SK-N-MC (cell line): ENCODE data around the gene PSMA6.

Source experiments
- DNase-seq: peaks from one replicate; pipeline ENCODE4 v3.0.0-alpha.2; 2011; ENCODE audit warnings: low read depth, low spot score
- H3K27ac ChIP-seq: fragments of 200-600 bp; sonication (generic); 2 replicates; pipeline ENCODE4 v1.5.1; 2016; ENCODE audit warnings: mixed run types
- H3K36me3 ChIP-seq: fragments of 200-600 bp; sonication (generic); 2 replicates; pipeline ENCODE4 v1.6.1; 2017; ENCODE audit warnings: antibody characterized with exemption, low read length, mixed read lengths; ENCODE audit not compliant: insufficient read depth
- H3K4me3 ChIP-seq: fragments of 200-600 bp; sonication (generic); 2 replicates; pipeline ENCODE4 v1.5.1; 2016
- H3K9ac ChIP-seq: fragments of 200-600 bp; sonication (generic); 2 replicates; pipeline ENCODE4 v1.8.0; 2017; ENCODE audit warnings: mixed run types, mixed read lengths; ENCODE audit not compliant: insufficient read length
- H3K9me3 ChIP-seq: fragments of 200-600 bp; sonication (generic); 2 replicates; pipeline ENCODE4 v1.6.1; 2017; ENCODE audit warnings: low read depth, mild to moderate bottlenecking, antibody characterized with exemption, low read length, moderate library complexity, mixed read lengths
- EZH2 ChIP-seq: fragments of 200-600 bp; sonication (generic); IDR thresholded peaks from one replicate; pipeline ENCODE4 v1.6.1; 2017; ENCODE audit warnings: antibody characterized with exemption
- FOXP2 ChIP-seq: optimal IDR thresholded peaks from 2 replicates; pipeline ENCODE3; 2011; ENCODE audit warnings: mild to moderate bottlenecking, moderate library complexity; ENCODE audit not compliant: insufficient read depth; ENCODE audit errors: extremely low read length, control extremely low read depth
- POLR2AphosphoS5 ChIP-seq: IDR thresholded peaks from 2 replicates; pipeline ENCODE4 v1.6.1; 2012; ENCODE audit warnings: mild to moderate bottlenecking, low read depth, low read length, borderline replicate concordance

Gene PSMA6

DNA sequence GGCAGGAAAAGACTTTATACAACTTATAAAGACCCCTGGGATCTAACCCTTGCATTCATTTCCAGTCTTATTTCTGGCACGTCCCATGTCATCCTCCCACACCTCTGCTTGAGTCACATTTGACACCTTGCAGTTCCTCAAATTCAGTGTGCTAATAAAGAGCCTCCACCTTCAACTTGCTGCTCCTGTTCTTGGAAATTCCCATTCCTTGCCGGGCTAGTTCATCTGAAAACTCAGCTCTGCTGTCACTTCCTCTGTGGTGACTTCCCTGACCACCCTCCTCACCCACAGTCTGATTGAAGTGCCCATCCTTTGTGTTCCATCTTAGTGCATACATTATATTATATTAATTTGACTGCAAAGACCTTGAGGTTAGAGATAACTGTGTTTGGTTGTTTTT, 37.4 kb upstream of the PSMA6 start:
- H3K9me3 ChIP-seq = no peaks in the 10 kb centered on the region
- no peak overlapping the region for H3K27ac ChIP-seq
- no peak for DNase-seq
- no peak for TF ChIP-seq FOXP2
- TF ChIP-seq POLR2AphosphoS5 = no peak
- no peak for TF ChIP-seq EZH2
- no peak overlapping the region for H3K4me3 ChIP-seq
- 0 out of 2 replicates have a peak, but pooled peaks cover 2% of the 10 kb centered on the region for H3K36me3 ChIP-seq
- no peak overlapping the region for H3K9ac ChIP-seq

DNA sequence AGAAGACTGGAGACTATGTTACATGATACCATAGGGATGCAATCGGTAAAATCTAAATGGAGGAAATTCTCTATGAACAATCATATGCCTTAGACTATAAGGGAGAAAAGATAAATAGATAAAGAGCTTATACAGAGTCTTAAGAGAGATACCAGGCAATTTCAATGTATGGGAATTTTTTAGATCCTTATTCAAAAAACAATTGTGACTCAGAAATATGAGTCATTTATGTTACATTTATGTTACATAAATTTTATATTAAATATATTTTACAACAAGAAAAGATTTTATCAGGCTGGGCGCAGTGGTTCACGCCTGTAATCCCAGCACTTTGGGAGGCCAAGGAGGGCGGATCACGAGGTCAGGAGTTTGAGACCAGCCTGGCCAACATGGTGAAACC, 36.5 kb upstream of the PSMA6 start:
- H3K9ac ChIP-seq = no peak overlapping the region
- DNase-seq = no peak
- peaks cover 7% of the 10 kb centered on the region; the same call in 1 of the 2 replicates for H3K36me3 ChIP-seq
- H3K9me3 ChIP-seq = no peaks in the 10 kb centered on the region; the same call in 1 of the 2 replicates
- no peak overlapping the region for H3K4me3 ChIP-seq
- no peak overlapping the region for H3K27ac ChIP-seq
- TF ChIP-seq EZH2 (no peak), POLR2AphosphoS5 (no peak), FOXP2 (no peak)

DNA sequence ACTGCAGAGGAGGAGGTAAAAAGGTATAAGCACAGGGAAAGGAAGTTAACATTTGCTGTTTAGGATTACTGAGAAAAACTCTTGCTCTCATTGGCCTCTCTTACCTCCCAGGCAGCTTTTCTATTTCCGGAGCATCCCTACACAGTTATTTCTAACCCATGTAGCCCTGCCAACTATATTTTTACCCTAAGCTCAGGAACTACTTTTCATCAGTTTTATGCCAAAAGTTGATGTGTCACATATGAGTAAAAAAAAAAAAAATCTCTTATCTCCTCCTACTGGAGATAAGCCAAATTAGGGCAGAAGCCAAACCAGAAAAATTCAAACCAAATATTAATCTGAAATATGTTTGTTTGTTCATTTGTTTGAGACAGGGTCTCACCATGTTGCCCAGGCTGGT, 34.4 kb upstream of the PSMA6 start:
- DNase-seq = no peak
- Histone ChIP-seq H3K36me3 (peaks cover 9% of the 10 kb centered on the region; the same call in 1 of the 2 replicates), H3K27ac (no peak overlapping the region), H3K9ac (no peak overlapping the region), H3K9me3 (no peaks in the 10 kb centered on the region; the same call in 1 of the 2 replicates), H3K4me3 (no peak overlapping the region)
- TF ChIP-seq EZH2 (no peak), POLR2AphosphoS5 (no peak), FOXP2 (no peak)

DNA sequence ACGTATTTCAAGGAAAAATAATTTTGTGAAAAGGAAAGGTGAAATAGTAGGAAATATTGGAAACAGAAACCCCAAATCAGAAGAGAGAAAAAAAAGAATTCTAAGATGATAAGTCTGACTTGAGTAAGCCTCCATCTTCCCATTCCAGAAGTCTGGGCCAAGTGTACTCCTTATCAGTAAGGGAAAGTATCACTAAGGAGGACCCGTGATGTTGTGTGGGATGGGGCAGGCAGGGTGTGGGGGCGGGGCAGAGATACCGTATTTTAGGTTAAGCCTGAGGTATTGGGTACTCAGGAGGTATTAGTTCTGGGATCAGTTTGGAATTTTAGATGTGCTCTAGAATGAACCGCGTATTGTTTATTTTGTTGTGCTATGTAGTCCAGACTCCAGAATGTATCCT, 33.8 kb upstream of the PSMA6 start:
- no peaks in the 10 kb centered on the region; the same call in 1 of the 2 replicates for H3K9me3 ChIP-seq
- H3K27ac ChIP-seq = no peak overlapping the region
- DNase-seq = no peak
- no peak overlapping the region for H3K9ac ChIP-seq
- H3K36me3 ChIP-seq = peaks cover 9% of the 10 kb centered on the region; the same call in 1 of the 2 replicates
- H3K4me3 ChIP-seq = no peak overlapping the region
- TF ChIP-seq FOXP2 (no peak), POLR2AphosphoS5 (no peak), EZH2 (no peak)

DNA sequence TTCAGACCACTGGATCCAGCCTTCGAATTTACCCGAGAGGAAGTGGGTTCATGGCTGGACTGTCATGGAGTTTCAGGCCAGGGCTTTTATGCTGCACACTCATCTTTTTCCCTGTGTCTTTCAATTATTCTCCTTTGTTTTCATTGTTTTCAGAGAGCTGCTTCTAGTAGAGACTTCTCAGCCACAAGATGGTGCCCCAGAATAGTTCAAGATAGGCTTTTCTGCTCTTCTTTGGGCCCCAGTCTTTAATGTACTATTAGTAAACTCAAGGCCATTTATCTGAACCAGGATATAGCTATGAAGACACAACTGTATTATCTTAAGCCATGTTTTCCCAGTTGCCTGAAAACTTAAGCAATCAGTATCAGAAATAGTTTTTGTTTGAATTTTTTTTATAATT, 30.4 kb upstream of the PSMA6 start:
- TF ChIP-seq FOXP2 (no peak), POLR2AphosphoS5 (no peak), EZH2 (no peak)
- Histone ChIP-seq H3K4me3 (no peak overlapping the region), H3K27ac (no peak overlapping the region), H3K9me3 (no peaks in the 10 kb centered on the region; the same call in 1 of the 2 replicates), H3K36me3 (peaks cover 9% of the 10 kb centered on the region; the same call in 1 of the 2 replicates), H3K9ac (no peak overlapping the region)
- DNase-seq = no peak

DNA sequence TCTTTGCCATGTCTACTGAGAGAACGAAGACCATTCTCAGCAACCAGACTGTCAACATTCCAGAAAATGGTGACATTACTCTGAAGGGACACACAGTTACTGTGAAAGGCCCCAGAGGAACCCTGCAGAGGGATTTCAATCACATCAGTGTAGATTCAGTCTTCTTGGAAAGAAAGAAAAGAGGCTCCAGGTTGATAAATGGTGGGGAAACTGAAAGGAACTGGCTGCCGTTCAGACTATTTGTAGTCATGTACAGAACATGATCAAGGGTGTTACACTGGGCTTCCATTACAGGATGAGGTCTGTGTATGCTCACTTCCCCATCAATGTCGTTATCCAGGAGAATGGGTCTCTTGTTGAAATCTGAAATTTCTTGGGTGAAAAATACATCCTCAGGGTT, 29.7 kb upstream of the PSMA6 start:
- H3K36me3 ChIP-seq = peaks cover 9% of the 10 kb centered on the region; the same call in 1 of the 2 replicates
- no peak overlapping the region for H3K4me3 ChIP-seq

DNA sequence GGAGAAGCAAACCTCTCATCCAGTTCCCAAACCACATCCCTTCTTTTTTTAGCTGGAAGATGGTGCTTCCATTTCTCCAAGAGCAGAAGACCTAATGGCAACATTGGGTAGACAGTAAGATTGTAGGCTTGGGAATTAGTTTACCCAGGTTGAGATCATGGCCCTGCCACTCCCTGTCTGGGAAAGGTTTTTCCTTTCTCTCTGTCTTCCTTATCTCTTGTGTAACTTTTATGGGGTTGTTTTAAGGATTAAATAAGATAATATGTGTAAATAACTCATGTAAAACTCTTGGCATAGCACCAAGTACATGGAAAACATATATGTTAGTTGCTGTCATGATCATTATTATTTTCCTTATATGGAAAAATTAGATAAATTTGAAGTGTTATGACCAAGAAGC, 23.2 kb upstream of the PSMA6 start:
- TF ChIP-seq EZH2 = no peak
- TF ChIP-seq POLR2AphosphoS5 = no peak
- no peak for TF ChIP-seq FOXP2
- Histone ChIP-seq H3K27ac (no peak overlapping the region), H3K9ac (no peak overlapping the region), H3K36me3 (peaks cover 4% of the 10 kb centered on the region), H3K9me3 (no peaks in the 10 kb centered on the region), H3K4me3 (no peak overlapping the region)
- DNase-seq = no peak

More for the DNA sequence above, 29.7 kb upstream of the PSMA6 start:
- TF ChIP-seq POLR2AphosphoS5 (no peak), FOXP2 (no peak), EZH2 (no peak)
- no peak overlapping the region for H3K9ac ChIP-seq
- no peaks in the 10 kb centered on the region; the same call in 1 of the 2 replicates for H3K9me3 ChIP-seq
- H3K27ac ChIP-seq = no peak overlapping the region
- DNase-seq = no peak

DNA sequence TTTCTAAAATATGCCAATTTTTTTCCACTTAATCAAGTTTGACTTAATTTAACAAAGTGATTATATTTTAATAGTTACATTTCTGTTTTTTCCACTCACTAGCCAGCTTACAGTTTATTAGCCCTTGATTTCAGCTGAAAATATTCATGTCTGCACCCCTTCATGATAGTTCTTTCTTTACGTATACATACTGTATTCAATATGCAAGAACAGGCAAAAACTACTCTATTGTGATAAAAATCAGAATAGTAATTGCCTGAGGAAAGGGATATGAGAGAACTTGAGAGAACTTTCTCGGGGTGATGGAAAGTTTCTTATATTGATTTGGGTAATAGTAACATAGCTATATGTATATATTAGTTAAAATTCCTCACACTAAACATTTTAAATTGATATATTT, 17.4 kb upstream of the PSMA6 start:
- Histone ChIP-seq H3K9ac (no peak overlapping the region), H3K9me3 (no peaks in the 10 kb centered on the region), H3K4me3 (no peak overlapping the region), H3K27ac (no peak overlapping the region), H3K36me3 (peaks cover 4% of the 10 kb centered on the region)
- no peak for TF ChIP-seq FOXP2
- no peak for TF ChIP-seq POLR2AphosphoS5
- TF ChIP-seq EZH2 = no peak
- no peak for DNase-seq

DNA sequence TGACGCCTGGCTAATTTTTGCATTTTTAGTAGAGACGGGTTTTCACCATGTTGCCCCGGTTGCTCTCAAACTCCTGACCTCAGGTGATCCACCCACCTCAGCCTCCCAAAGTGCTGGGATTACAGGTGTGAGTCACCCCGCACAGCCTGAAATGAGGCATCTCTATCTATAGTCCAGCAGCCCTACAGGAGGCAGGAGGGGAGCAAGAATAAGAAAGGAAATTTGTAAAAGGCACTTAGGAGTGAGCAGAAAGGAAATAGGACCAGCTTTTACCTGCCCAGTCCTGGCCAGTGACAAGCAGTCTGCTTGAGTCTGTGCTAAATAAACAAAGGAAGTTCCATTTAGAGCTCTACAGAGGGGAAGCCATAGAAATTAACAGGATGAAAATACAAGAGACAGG, 15.0 kb upstream of the PSMA6 start:
- no peak for DNase-seq
- Histone ChIP-seq H3K4me3 (no peak overlapping the region), H3K27ac (no peak overlapping the region), H3K9me3 (no peaks in the 10 kb centered on the region), H3K36me3 (peaks cover 4% of the 10 kb centered on the region; the same call in 1 of the 2 replicates), H3K9ac (no peak overlapping the region)
- TF ChIP-seq EZH2 = no peak
- no peak for TF ChIP-seq POLR2AphosphoS5
- no peak for TF ChIP-seq FOXP2
